Measurements from ENCODE around the gene HECA.

GRCh38 chr6:139165324-139165723, 30.4 kb downstream of the HECA start:
- TF ChIP-seq CTCF (conservative IDR thresholded peaks at IDR 0.05 in 1 of 2, IDR thresholded peaks at IDR 0.05 in 1 of 2; ENCODE audit: extremely low read depth in 1 of 2, insufficient read depth in 1 of 2, low read depth in 1 of 2, low read length in 2 of 2): no peak
- TF ChIP-seq EZH2 (IDR thresholded peaks at IDR 0.05; ENCODE audit: borderline replicate concordance, low read length): no peak

Data from mammary epithelial cell (primary cell).